ENCODE measurements around the gene FBXO33.
A peak's percentile ranks its signal among the peaks of the same experiment; 100 is the strongest.

FBXO33 gene

GRCh38 chr14:39432179-39432618, at the start of gene FBXO33:
Gene FBXO33, minus strand, starts transcription at chr14:39432433. Its CDS starts 271 bp downstream, at chr14:39432162.
- peak; percentile 98 for DNase-seq

- no peak for DNase-seq
These were observed 42.2 kb upstream of the FBXO33 start for GRCh38 chr14:39474416-39474911.

GRCh38 chr14:39472078-39472477, 39.8 kb upstream of the FBXO33 start:
- no peak for DNase-seq

- peak; percentile 18 for DNase-seq
These were observed 37.0 kb upstream of the FBXO33 start for GRCh38 chr14:39469094-39469710.

- no peak for DNase-seq
These were observed 35.8 kb upstream of the FBXO33 start for GRCh38 chr14:39467889-39468524.

- no peak for DNase-seq
These were observed 27.7 kb upstream of the FBXO33 start for GRCh38 chr14:39459795-39460478.

- DNase-seq: no peak
These were observed 24.5 kb upstream of the FBXO33 start for GRCh38 chr14:39456702-39457250.

GRCh38 chr14:39454906-39455539, 22.8 kb upstream of the FBXO33 start:
- DNase-seq: no peak

- no peak for DNase-seq
These were observed 20.4 kb upstream of the FBXO33 start for GRCh38 chr14:39452680-39453079.

- no peak for DNase-seq
These were observed 19.6 kb upstream of the FBXO33 start for GRCh38 chr14:39451811-39452210.

GRCh38 chr14:39447175-39447661, 15.0 kb upstream of the FBXO33 start:
- no peak for DNase-seq

- no peak for DNase-seq
These were observed 14.0 kb upstream of the FBXO33 start for GRCh38 chr14:39446131-39446744.

GRCh38 chr14:39442293-39442692, 10.1 kb upstream of the FBXO33 start:
- DNase-seq: no peak

GRCh38 chr14:39441805-39442204, 9.6 kb upstream of the FBXO33 start:
- no peak for DNase-seq

- DNase-seq: no peak
These were observed 8.7 kb upstream of the FBXO33 start for GRCh38 chr14:39440975-39441374.

GRCh38 chr14:39435241-39435640, 3.0 kb upstream of the FBXO33 start:
- no peak for DNase-seq

GRCh38 chr14:39434401-39434800, 2.2 kb upstream of the FBXO33 start:
- no peak for DNase-seq

- DNase-seq: no peak
These were observed 1.2 kb upstream of the FBXO33 start for GRCh38 chr14:39433452-39433813.

GRCh38 chr14:39432619-39433451, 602 bp upstream of the FBXO33 start:
- DNase-seq: peak; percentile 97

- peak; percentile 49 for DNase-seq
These were observed 636 bp downstream of the FBXO33 start for GRCh38 chr14:39431416-39432178.
